ENCODE measurements around the gene CORO1C.
"Not testable (repeated sequence)": the region's sequence is repeated elsewhere in the genome, so short reads cannot be mapped to it uniquely, and the experiment has no call there.

Gene CORO1C

DNA sequence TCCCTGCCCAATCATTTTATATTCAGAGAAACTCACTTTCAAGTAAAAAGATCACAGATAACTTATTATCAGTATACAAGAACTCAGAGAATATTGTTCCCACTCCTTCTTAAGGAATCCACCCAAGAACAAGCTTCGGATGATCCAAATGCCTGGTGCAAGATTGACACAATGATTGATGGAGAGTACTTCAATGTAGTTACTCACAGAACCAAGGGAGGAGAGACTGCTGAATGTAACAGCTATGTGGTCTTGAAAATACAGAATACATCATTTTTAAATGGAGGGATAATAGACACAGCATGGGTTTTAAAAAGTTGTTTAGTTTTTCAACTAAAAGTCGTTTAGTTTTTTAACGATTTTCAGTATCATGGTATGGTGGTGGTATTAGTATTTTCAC lies 59.3 kb downstream of the CORO1C start:
- no peak for DNase-seq (ENCODE audit: low read depth in 2 of 2)

DNA sequence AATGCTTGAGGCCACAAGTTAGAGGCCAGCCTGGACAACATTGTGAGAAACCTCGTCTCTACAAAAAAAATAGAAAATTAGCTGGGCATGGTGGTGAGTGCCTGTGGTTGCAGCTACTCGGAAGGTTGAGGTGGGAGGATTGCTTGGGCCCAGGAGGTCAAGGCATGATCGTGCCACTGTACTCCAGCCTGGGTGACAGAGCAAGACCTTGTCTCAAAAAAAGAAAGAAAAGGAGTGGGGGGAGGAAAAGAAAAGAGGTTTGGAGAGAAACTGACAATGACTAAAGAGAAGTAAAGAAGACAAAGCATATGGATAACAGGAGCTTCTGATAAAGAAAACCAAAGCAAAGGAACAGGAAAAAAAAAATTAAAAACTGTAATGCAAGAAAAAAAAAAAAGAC lies 60.2 kb downstream of the CORO1C start:
- no peak for DNase-seq (ENCODE audit: low read depth in 2 of 2)

DNA sequence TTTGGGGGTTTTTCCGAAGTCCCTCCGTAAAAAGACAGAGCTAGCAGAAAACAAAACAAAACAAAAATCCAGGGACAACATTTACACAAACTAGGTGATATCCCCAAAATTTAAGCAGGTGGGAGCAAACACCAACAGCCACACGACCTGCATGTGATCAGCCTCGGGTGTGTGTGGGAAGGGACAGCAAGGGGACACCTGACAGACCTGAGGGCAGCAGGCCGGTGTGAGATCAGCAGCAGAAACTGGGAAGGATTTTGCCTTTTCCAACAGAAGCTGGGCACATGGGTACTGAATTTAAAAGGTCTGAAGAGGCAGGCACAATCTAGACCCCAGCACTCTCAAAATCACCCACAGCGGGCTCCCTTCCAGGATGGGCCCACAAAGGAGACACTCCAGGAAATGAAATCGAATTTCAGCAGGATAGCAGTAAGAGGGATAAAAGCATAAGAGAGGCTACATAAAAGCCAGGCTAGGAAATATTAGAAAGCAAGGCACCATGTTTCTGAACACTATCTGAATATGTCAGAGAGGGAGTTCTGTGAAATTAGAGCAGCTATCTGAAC lies 61.2 kb downstream of the CORO1C start:
- DNase-seq (ENCODE audit: low read depth in 2 of 2): no peak

DNA sequence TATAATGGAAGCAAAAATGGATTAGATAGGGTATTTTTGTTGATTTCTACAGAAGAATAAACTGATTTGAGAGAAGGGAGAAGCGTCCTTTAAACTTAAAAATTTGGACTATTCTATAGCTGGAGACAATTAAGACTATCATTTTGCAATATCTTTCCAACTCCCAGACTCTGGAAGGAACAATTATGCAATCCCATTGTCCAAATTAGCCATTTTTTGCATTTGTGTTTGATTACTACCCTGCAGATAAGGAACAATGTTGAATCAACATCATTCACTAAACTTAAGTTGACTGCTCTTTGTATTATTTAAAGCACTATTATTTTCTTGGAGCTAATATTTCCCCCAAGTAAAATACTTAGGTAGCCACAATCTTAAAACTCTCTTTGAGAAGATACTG lies 62.8 kb downstream of the CORO1C start:
- DNase-seq (ENCODE audit: low read depth in 2 of 2): no peak

DNA sequence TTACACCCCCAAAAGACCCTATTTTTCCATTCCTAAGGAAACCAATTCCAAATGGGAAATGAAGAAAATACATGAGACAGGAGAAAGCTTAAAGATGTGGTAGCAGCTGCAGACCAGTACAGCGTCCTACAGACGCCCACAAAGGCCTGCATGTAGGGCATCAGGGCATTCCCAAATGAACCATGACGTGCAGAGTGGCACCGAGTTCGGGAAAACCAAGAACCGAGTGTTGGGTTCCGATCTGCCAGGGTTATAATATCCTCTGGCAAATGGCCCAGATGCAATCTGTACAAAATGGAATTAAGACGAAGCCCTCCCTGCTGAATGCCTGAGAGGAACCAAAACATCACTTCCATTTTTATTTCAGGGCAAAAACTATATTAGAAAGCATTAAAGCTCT lies 63.3 kb downstream of the CORO1C start:
- no peak for DNase-seq (ENCODE audit: low read depth in 2 of 2)

DNA sequence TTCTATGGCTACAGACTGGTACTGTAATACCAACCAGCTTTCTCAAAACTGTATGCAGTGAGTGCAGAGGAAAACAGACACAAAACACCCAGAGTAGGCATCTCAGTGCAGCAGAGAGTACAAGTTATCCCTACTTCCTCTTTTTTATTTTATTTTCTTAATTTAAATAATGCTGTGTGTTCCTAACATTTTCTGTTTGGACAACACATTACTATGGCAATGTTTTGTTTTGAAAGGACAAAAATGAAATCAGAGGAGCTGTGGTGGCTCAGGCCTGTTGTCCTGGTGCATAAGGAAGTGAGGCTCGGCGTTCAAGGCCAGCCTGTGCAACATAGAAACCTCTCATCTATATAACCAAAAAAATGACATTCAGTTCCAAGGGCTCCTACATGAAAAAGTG lies 64.0 kb downstream of the CORO1C start:
- DNase-seq (ENCODE audit: low read depth in 2 of 2): no peak

DNA sequence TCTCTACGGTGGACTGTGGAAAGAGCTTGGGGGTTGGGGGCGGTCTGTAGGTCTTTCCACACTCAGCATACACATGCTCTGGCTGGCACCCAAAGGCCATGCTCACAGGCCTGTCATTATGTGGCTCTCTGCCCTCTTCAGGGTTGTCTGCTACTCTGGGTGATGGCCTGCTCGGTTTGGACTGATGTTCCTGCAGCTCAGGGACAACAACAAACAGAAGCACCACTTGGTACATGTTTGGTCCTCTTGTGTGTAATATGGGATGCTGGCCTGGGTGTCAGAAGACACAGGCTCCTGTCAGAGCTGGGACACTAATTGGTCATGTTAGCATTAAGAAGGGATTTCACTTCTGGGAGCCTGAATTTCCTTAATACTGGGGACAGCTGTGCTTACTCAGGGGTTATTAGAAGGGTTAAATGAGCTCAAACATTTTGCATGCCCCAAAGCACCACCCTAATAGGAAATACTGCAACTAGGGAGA lies 64.9 kb downstream of the CORO1C start:
- no peak for DNase-seq (ENCODE audit: low read depth in 2 of 2)

DNA sequence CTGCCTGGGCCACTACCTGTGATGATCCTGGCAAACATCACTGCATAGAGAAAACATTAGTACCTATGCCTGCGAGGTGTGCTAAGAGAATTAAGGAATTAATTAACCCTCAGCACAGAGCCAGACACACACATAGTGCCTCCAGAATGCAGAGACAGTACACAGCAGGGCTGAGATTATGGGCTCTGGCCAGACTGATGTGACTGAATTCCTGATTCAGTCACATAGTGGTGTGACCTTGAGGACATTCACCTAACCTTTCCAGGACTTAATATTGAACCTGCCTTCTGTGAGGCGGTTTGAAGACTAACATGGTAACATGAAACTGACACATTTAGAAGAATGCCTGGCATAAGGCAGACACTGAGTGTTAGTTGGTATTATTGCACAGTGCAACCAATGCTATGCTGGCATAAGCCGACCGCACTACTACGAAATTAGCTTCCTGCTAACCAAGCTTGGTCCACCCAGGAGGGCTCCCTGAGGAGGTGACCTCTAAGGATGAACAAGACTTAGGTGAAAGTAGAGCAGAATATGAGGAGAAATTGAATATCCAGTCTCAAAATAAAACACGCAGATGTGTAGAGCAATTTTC lies 65.6 kb downstream of the CORO1C start:
- no peak for DNase-seq (ENCODE audit: low read depth in 2 of 2)

DNA sequence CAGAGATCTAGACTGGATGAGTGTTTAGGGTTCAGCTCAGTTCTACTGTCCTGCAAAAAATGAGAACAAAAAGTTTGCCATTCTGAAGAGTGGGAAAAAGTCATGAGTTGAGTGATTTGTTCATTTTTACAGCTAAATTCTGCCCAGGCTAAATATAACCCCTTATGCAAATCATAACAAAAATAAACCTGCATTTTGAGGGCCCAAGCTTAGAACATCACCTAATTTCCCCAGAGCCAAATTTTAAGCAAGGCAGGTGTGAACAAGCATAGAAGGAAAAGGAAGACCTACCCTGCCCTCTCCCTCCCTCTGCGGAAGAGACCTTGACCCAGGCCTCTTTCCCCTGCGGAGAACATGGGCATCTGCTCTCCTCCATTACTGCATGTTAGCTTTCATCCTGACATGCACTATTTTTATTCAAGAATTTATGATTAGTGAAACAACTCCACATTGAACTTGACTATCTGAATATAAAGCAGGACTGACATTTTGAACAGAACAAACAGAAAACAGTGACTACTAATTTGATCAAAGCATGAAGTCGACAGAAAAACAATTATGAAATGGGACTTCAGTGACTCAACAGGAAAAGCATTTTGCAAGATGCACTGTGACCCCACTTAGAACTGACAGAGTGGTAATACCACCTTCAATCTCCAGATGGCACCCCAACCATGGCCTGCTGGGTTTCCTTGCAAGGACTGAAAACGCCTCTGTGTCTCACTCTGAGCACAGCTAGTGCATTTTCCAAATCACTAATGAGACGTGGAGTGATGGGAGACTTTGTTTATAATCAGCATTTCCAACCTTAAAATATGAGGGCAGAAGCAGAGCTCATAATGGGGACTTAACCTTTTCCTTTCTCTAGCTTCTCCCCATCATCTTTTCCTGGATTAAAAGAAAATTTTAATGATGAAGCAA lies 66.7 kb downstream of the CORO1C start:
- peak; percentile 78 to 80 for DNase-seq (ENCODE audit: low read depth in 2 of 2)

DNA sequence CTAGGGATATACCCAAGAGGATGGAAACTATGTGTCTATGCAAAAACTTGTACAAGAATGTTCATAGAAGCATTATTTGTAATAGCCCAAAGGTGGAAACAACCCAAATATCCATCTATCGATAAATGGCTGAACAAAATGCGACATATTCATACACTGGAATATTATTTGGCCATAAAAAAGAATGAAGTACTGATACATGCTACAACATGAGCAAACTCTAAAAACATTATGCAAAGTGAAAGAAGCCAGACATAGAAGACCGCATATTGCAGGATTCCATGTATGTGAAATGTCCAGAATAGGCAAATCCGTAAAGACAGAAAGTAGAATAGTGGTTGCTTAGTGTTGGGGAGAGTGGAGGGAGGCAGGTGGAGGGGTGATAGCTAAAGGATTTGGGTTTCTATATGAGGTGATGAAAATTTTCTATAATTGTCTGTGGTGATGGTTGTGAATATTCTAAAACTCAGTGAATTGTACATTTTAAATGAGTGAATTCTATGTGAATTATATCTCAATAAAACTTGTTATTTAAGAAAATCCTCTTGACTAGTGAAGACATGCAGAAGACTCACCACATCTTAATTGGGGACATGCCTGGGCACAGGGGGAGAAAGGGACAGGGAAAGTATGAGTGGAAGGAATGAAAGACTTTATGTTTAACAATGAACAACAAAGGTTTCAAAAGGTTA lies 67.8 kb downstream of the CORO1C start:
- DNase-seq (ENCODE audit: low read depth in 2 of 2): no peak

DNA sequence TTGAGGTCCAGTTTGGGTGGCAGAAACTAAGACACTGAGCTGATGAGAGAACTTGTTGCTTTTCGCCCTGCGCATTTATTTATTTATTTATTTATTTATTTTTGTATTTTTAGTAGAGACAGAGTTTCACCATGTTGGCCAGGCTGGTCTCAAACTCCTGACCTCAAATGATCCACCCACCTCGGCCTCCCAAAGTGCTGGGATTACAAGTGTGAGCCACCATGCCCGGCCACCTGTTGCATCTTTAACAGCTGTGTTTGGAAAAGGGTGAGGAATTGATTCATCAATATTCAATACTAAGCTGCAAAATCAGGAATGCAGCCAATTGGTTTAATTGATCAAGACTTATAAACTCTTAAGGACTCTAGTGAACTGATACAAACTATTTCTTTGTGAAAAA lies 73.2 kb downstream of the CORO1C start:
- DNase-seq (ENCODE audit: low read depth in 2 of 2): not testable (repeated sequence)

DNA sequence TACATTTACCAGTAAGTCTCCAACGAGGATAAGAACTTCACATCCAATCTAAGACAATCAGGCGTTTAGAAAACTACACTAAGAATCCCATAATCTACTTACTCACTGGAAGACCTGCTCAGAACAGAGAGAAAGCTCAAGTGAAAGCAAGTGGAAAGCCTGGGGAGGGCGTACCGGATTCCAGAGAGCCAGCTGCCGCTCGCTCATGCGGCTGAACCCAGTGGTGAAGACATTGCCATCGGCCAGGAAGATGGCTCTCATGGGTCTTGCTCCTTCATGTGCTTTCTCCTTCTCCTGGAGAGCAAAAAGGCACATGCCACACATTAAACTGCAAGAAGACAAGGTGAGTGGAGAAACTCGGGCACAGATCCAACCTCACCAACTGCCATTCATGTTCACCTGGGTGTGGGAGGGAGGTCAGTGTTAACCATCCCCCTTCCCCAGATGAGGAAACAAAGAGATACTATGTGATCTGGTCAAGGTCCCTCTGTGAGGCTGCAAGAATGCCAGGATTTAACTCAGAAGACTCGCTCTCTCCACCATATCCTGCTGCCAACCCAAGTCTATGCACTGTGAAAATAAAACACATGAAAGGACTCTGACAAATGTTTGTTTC lies 74.1 kb downstream of the CORO1C start:
- no peak for DNase-seq (ENCODE audit: low read depth in 2 of 2)

DNA sequence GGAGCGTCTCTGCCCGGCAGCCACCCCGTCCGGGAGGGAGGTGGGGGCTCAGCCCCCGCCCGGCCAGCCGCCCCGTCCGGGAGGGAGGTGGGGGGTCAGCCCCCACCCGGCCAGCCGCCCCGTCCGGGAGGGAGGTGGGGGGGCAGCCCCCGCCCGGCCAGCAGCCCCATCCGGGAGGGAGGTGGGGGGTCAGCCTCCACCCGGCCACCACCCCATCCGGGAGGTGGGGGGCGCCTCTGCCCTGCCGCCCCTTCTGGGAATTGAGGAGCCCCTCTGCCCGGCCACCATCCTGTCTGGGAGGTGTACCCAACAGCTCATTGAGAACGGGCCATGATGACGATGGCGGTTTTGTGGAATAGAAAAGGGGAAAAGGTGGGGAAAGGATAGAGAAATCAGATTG lies 75.1 kb downstream of the CORO1C start:
- not testable (repeated sequence) for DNase-seq (ENCODE audit: low read depth in 2 of 2)

DNA sequence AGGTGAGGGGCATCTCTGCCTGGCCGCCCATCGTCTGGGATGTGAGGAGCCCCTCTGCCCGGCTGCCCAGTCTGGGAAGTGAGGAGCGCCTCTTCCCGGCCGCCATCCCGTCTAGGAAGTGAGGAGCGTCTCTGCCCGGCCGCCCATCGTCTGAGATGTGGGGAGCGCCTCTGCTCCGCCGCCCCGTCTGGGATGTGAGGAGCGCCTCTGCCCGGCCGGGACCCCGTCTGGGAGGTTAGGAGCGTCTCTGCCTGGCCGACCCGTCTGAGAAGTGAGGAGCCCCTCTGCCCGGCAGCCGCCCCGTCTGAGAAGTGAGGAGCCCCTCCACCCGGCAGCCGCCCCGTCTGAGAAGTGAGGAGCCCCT lies 75.5 kb downstream of the CORO1C start:
- not testable (repeated sequence) for DNase-seq (ENCODE audit: low read depth in 2 of 2)

DNA sequence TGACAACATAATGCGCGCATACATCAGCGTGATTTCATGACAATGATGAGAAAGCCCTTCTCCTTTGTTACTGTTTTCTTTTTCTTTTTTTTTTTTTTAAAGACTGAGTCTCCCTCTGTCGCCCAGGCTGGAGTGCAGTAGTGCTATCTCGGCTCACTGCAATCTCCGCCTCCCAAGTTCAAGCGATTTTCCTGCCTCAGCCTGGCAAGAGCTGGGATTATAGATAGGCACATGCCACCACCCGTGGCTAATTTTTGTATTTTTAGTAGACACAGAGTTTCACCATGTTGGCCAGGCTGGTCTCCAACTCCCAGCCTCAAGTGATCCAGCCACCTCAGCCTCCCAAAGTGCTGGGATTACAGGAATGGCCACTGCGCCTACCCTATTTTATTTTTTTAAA lies 76.7 kb downstream of the CORO1C start:
- DNase-seq (ENCODE audit: low read depth in 2 of 2): not testable (repeated sequence)

DNA sequence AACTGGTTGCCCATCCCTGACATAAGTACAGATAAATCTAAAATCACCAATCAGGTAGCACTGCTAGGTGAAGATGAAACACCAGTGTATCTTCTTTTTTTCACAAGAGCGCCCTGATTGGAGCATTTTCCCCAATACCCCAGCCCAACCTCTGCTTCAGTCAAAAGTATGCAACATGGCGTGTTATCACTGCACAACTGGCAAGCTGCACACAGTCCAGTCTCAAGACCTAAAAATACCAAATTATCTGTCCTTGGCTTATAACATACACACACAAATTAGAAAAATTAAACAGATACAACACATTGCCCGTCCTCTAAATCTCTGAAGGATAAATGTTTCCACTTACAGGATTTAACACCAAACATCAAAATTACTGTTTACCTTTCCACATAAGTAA lies 77.4 kb downstream of the CORO1C start:
- DNase-seq (ENCODE audit: low read depth in 2 of 2): no peak

DNA sequence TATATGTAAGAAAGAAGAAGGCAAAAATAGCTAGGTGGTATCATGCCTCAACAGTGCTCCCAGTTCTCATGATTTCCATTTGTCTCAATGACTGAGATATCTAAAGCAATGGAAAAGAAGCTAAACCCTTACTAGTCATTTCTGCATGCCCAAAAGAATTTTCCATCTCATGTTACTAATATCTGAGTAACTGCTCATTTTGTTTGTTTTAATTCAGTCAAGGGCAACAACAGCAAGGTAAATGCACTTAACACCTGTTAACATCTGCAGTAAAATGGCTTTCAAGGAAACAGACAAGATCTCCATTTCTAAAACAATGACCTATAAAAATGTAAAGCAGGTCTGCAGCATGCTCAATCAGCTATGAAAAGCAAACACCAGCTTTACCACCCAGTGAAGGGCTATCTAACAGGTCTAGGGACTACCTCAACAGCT lies 78.2 kb downstream of the CORO1C start:
- DNase-seq (ENCODE audit: low read depth in 2 of 2): no peak

DNA sequence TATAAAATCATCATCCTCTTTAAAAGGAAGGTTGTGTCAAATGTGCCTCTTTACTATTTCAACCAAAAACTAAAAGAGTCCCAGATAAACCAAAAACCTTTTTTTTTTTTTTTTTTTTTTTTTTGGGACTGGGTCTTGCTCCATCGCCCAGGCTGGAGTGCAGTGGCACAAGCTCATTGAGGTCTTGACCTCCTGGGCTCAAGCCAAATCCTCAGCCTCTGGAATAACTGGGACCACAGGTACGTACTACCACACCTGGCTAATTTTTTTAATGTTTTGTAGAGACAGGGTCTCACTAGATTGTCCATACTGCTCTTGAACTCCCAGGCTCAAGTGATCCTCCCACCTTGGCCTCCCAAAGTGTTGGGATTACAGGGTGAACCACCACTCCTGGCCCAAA lies 81.2 kb downstream of the CORO1C start:
- no peak for DNase-seq (ENCODE audit: low read depth in 2 of 2)

DNA sequence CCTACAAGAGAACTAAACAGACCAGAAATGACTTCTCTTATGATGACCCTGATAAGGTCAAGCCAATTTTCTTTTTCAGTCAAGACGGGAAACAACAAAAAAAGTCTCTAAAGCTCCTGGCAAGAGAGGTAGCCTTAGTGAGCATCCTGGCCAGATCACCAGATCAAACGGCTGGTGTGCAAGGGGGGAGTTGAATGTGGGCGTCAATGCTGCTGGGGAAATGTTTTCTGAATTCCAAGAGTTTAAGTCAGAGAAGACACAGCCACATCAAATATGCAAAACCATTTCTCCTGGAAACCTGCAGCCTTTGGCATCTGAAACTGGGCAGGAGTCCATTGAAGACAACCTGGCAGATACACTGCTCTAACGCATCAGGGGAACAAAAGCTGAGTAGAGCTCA lies 81.6 kb downstream of the CORO1C start:
- DNase-seq (ENCODE audit: low read depth in 2 of 2): peak; percentile 71 to 73

DNA sequence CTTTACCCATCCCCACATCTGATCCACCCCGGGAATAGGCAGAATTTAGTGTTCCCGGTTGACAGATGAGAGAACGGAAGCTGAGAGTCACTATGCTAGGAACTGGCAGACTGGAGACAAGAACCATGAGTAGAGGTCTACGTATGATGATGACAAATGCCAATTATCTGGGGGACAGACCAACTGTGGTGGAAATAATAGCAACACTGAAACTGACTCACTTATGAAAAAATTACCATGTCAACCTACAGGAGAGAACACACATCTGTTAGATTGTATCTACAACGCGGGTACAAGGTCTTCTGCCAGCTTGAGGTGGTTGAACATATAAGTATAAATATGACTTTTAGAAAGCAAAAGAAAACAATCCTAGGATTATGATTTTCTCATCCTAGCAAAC lies 82.2 kb downstream of the CORO1C start:
- no peak for DNase-seq (ENCODE audit: low read depth in 2 of 2)

DNA sequence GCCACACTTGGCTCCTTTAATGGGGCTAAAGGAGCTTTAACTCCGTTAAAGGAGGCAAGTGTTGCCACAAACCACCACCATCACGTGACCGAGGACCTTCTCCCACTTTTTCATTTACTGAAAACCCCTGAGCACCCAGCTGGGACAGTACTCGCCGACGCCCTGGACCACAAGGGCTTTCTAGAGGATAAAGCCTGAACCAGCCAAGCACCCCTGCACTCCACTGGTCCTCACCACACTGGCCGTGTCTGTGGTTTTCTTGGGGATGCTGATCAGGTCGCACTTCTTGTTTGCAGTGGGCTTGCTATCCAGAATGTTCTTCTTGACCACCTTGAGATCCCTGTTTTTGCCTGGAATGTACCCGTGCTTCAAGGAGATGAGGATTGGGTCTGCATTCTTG lies 82.9 kb downstream of the CORO1C start:
- DNase-seq (ENCODE audit: low read depth in 2 of 2): no peak
